HepG2 (cell line): ENCODE data around the gene WDR70. TPM values are rescaled to one million over a fixed set of nuclear protein-coding genes. Genes with fewer than 3 reads are reported as not detected.
"Not testable (repeated sequence)": the region's sequence is repeated elsewhere in the genome, so short reads cannot be mapped to it uniquely, and the experiment has no call there.

Experiments
- ATAC-seq: fragments of 200-7000 bp; cut with Tn5 transposase; 3 replicates; pipeline ENCODE4 v1.9.1; 2020; ENCODE audit warnings: mild to moderate bottlenecking, moderate library complexity
- BruUV-seq: library from RNA; stranded (reverse); fragments of 400-500 nt; replicated peaks from 2 replicates; lab custom pipeline; 2021; lab: Mats Ljungman, UMichigan
- CTCF ChIA-PET: fragments of 300-600 bp; formaldehyde crosslinking; extraction: SDS; loops from one replicate; lab custom pipeline; 2021; ENCODE audit warnings: low total read pairs, inconsistent platforms, low intra/inter-chr PET ratio; lab: Yijun Ruan, JAX
- POLR2A ChIA-PET: fragments of 350-600 bp; sonication (Branson Sonifier 250); formaldehyde crosslinking; loops from one replicate; lab custom pipeline; 2020; ENCODE audit warnings: antibody characterized with exemption, inconsistent platforms; lab: Yijun Ruan, JAX
- DNase-seq: peaks from one replicate; pipeline ENCODE4 v3.0.0-alpha.2; 2015; ENCODE audit warnings: low spot score
- FAIRE-seq: peaks from 3 replicates; lab custom pipeline; 2011; peaks lifted over from hg19 to GRCh38; lab: Jason Lieb, UNC
- H2AFZ ChIP-seq: one replicate; pipeline ENCODE4 v1.6.1; 2011; ENCODE audit warnings: low read length, inconsistent platforms
- H3K27ac ChIP-seq: fragments of 300-600 bp; 3 replicates; pipeline ENCODE4 v1.8.0; 2011; ENCODE audit warnings: mixed run types, mild to moderate bottlenecking, mixed read lengths, low read length, inconsistent platforms; ENCODE audit not compliant: insufficient read depth; ENCODE audit errors: extremely low read length
- H3K27me3 ChIP-seq, 2 experiments: fragments of 200-600 bp in 1 of 2; 2 replicates in 1 of 2; 3 replicates in 1 of 2; pipeline versions ENCODE4 v1.6.0 to v1.8.0; 2011; ENCODE audit warnings: low read length in 2 of 2, mild to moderate bottlenecking in 2 of 2, moderate library complexity in 2 of 2, inconsistent platforms in 1 of 2; ENCODE audit not compliant: insufficient read depth in 2 of 2, control insufficient read depth in 1 of 2
- H3K36me3 ChIP-seq, 2 experiments: fragments of 200-600 bp in 1 of 2; replicated peaks in 1 of 2; 2 replicates in 1 of 2; 3 replicates in 1 of 2; pipeline versions ENCODE4 v1.5.1 to v1.8.0; 2011; ENCODE audit warnings: low read length in 2 of 2, inconsistent platforms in 1 of 2; ENCODE audit not compliant: insufficient read depth in 2 of 2, control insufficient read depth in 1 of 2
- H3K4me1 ChIP-seq: 2 replicates; pipeline ENCODE4 v1.5.1; 2012; ENCODE audit warnings: low read length, inconsistent platforms; ENCODE audit not compliant: insufficient read depth
- H3K4me2 ChIP-seq: 2 replicates; pipeline ENCODE4 v1.6.0; 2011; ENCODE audit warnings: low read depth, low read length, inconsistent platforms
- H3K4me3 ChIP-seq, 3 experiments: fragments of 200-600 bp in 1 of 3; sonication (generic), shearing (Covaris generic) in 1 of 3; replicated peaks in 1 of 3; 2 replicates each; pipeline ENCODE4 v1.5.1; 2011 to 2016; ENCODE audit warnings: low read length in 3 of 3, inconsistent platforms in 2 of 3, low read depth in 2 of 3, mild to moderate bottlenecking in 2 of 3, control low read depth in 1 of 3, mixed read lengths in 1 of 3; ENCODE audit not compliant: insufficient read depth in 1 of 3
- H3K79me2 ChIP-seq: one replicate; pipeline ENCODE4 v1.6.1; 2011; ENCODE audit warnings: low read length, inconsistent platforms; ENCODE audit not compliant: insufficient read depth
- H3K9ac ChIP-seq: 2 replicates; pipeline ENCODE4 v1.6.0; 2011; ENCODE audit warnings: mild to moderate bottlenecking, low read depth, low read length, inconsistent platforms; ENCODE audit not compliant: insufficient read depth
- H3K9me3 ChIP-seq: 2 replicates; pipeline ENCODE4 v1.5.1; 2012; ENCODE audit warnings: mild to moderate bottlenecking, low read length
- H4K20me1 ChIP-seq: 2 replicates; pipeline ENCODE4 v1.6.0; 2011; ENCODE audit warnings: inconsistent platforms, mild to moderate bottlenecking, low read length, moderate library complexity; ENCODE audit not compliant: insufficient read depth
- PAX8 ChIP-seq: sonication (generic); formaldehyde crosslinking; IDR thresholded peaks from 2 replicates; pipeline ENCODE4 v1.8.0; 2022; ENCODE audit warnings: mild to moderate bottlenecking, missing genetic modification reagents, borderline replicate concordance
- ZNF101 ChIP-seq: sonication (generic); formaldehyde crosslinking; IDR thresholded peaks from 2 replicates; pipeline ENCODE4 v1.4.0; 2020; ENCODE audit warnings: mild to moderate bottlenecking, low read depth, missing genetic modification reagents, borderline replicate concordance
- WGBS: methylation state at CpG from one replicate; pipeline ENCODE4 v1.1.6; 2017; ENCODE audit warnings: low lambda C conversion rate; 5-methylcytosine and 5-hydroxymethylcytosine counted together
- in situ Hi-C: cut with HindIII; loops from 2 replicates; pipeline ENCODE4 v1.10.0; 2017; ENCODE audit warnings: low pct_unique_long_range_greater_than_20kb; ENCODE audit not compliant: extremely low pct_ligation_motif_present
- intact Hi-C: fragments of 100-400 bp; cut with micrococcal nuclease; formaldehyde crosslinking; loops from one replicate; pipeline ENCODE4 v1.10.0; 2022; ENCODE audit not compliant: unreplicated experiment
- polyA plus RNA-seq, 8 experiments: library from polyadenylated mRNA; depleted of rRNA in 3 of 8; stranded (reverse) in 7 of 8; unstranded in 1 of 8; fragments of >200 nt; fragmentation: Illumina TruSeq in 4 of 8; extraction: Trizol in 4 of 8; gene quantifications; 2 replicates each; pipeline versions ENCODE4 v1.2.1 to v1.2.3, GENCODE V29; 2011 to 2016; ENCODE audit warnings: low read depth in 4 of 8, missing spikeins in 1 of 8, mixed read lengths in 1 of 8; ENCODE audit not compliant: insufficient read depth in 1 of 8
- total RNA-seq, 5 experiments: library from RNA; depleted of rRNA; stranded (reverse); fragments of >200 nt; fragmentation: Illumina TruSeq; extraction: Trizol; gene quantifications; 2 replicates each; pipeline ENCODE4 v1.2.3, GENCODE V29; 2016; ENCODE audit warnings: low read depth in 1 of 5
- TF ChIP-seq, protein P1 (sequence below): sonication (generic); formaldehyde crosslinking; IDR thresholded peaks from 2 replicates; pipeline ENCODE4 v1.4.0; 2020; ENCODE audit warnings: mild to moderate bottlenecking, missing genetic modification reagents

The WDR70 gene
- total and polyA plus RNA-seq, 2 of the 13 experiments (the other 11 are each of a cell fraction or from before 2014, with no cell fraction given): 14.6 to 30.6 TPM

DNA sequence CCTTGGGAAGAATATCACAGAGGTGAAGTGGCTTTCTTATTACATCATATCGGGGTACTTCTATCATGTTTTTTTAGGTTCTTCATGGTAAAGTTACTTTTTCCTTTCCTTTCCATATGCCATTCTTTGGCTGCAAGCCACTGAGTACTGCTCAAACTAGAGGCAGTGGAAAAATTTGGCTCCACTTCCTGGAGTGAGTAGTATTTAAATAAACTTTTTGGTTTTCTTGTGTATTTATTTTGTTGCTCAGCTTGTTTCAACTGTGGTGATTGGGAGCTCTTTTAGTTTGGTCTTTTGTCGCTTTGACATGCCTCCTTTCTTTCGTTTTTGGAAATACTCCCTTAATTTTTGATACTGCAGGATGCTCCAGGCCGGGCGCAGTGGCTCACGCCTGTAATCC, 69.8 kb downstream of the WDR70 start (continued):
- TF ChIP-seq, protein P1, sequence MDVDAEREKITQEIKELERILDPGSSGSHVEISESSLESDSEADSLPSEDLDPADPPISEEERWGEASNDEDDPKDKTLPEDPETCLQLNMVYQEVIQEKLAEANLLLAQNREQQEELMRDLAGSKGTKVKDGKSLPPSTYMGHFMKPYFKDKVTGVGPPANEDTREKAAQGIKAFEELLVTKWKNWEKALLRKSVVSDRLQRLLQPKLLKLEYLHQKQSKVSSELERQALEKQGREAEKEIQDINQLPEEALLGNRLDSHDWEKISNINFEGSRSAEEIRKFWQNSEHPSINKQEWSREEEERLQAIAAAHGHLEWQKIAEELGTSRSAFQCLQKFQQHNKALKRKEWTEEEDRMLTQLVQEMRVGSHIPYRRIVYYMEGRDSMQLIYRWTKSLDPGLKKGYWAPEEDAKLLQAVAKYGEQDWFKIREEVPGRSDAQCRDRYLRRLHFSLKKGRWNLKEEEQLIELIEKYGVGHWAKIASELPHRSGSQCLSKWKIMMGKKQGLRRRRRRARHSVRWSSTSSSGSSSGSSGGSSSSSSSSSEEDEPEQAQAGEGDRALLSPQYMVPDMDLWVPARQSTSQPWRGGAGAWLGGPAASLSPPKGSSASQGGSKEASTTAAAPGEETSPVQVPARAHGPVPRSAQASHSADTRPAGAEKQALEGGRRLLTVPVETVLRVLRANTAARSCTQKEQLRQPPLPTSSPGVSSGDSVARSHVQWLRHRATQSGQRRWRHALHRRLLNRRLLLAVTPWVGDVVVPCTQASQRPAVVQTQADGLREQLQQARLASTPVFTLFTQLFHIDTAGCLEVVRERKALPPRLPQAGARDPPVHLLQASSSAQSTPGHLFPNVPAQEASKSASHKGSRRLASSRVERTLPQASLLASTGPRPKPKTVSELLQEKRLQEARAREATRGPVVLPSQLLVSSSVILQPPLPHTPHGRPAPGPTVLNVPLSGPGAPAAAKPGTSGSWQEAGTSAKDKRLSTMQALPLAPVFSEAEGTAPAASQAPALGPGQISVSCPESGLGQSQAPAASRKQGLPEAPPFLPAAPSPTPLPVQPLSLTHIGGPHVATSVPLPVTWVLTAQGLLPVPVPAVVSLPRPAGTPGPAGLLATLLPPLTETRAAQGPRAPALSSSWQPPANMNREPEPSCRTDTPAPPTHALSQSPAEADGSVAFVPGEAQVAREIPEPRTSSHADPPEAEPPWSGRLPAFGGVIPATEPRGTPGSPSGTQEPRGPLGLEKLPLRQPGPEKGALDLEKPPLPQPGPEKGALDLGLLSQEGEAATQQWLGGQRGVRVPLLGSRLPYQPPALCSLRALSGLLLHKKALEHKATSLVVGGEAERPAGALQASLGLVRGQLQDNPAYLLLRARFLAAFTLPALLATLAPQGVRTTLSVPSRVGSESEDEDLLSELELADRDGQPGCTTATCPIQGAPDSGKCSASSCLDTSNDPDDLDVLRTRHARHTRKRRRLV (CRISPR knock-in tag): no peak
- TF ChIP-seq PAX8 (CRISPR knock-in tag): no peak
- no peak for TF ChIP-seq ZNF101 (CRISPR knock-in tag)

DNA sequence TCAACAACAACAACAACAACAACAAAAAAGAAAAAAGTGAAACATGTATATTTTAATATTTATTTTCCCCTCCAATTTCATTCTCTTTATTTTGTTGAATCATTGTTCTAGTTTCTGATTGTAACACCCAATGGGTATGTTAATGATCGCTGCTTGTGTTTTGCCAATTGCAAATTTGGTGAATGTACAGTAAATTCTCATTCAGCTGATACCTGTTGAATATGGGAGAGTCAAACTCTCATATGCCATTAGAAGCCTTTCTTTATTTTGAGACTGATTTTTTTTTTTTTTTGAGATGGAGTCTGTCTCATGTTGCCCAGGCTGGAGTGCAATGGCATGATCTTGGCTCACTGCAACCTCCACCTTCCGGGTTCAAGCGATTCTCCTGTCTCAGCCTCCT, 72.9 kb downstream of the WDR70 start:
- H3K36me3 ChIP-seq, POLR2A ChIA-PET, H3K79me2 ChIP-seq, H3K27me3 ChIP-seq, H3K9ac ChIP-seq, H3K4me1 ChIP-seq, H3K27ac ChIP-seq, H3K4me2 ChIP-seq, CTCF ChIA-PET, ATAC-seq, BruUV-seq, H3K9me3 ChIP-seq, FAIRE-seq, H4K20me1 ChIP-seq, intact Hi-C loops, DNase-seq, H2AFZ ChIP-seq, in situ Hi-C loops, H3K4me3 ChIP-seq: not testable (repeated sequence)
- 100% methylated on average over 3 of the region's 3 CpGs for WGBS
